Urinary bladder (tissue), 4 donors: ENCODE measurements around the gene ZNF205. TPM values are rescaled to one million over a fixed set of nuclear protein-coding genes. Genes with fewer than 3 reads are reported as not detected.
A peak's percentile ranks its signal among the peaks of the same experiment; 100 is the strongest.

Experiments used
- DNase-seq: peaks from one replicate; pipeline ENCODE4 v3.0.0-alpha.2; 2015; ENCODE audit errors: extremely low spot score
- H3K27ac ChIP-seq: one replicate; pipeline ENCODE4 v1.5.1; 2013; ENCODE audit warnings: low read depth, mild to moderate bottlenecking, moderate library complexity
- H3K36me3 ChIP-seq: one replicate; pipeline ENCODE4 v1.6.1; 2013; ENCODE audit warnings: mild to moderate bottlenecking, moderate library complexity; ENCODE audit not compliant: insufficient read depth
- H3K4me1 ChIP-seq: one replicate; pipeline ENCODE4 v1.6.1; 2013; ENCODE audit warnings: mild to moderate bottlenecking, moderate library complexity; ENCODE audit not compliant: insufficient read depth
- H3K4me3 ChIP-seq: one replicate; pipeline ENCODE4 v1.5.1; 2013; ENCODE audit warnings: low read depth, low read length
- WGBS: extraction: QIAGEN DNeasy Blood & Tissue Kit; methylation state at CpG from one replicate; pipeline ENCODE4 v1.1.7; 2013; 5-methylcytosine and 5-hydroxymethylcytosine counted together
- polyA plus RNA-seq: library from polyadenylated mRNA; stranded (reverse); fragments of 200-250 nt; gene quantifications from one replicate; pipeline ENCODE4 v1.2.3, GENCODE V29; 2013
- total RNA-seq: library from RNA; depleted of rRNA; stranded (reverse); fragments of >200 nt; gene quantifications from one replicate; pipeline ENCODE4 v1.2.3, GENCODE V29; 2014
- donor health status: healthy with polysubstance abuse.
- donor health status: healthy.

Gene ZNF205
- total and polyA plus RNA-seq, 2 donors = 8.9 to 16.4 TPM

GRCh38 chr16:3121851-3122467, 9.6 kb downstream of the ZNF205 start:
- H3K4me1 ChIP-seq = no peaks in the 10 kb centered on the region
- H3K27ac ChIP-seq = no peak overlapping the region
- no peak for DNase-seq
- peaks cover 1% of the 10 kb centered on the region for H3K36me3 ChIP-seq
- 63% methylated on average over 7 of the region's 7 CpGs for WGBS
- no peak overlapping the region for H3K4me3 ChIP-seq

GRCh38 chr16:3122926-3123570, 10.7 kb downstream of the ZNF205 start:
- Histone ChIP-seq H3K4me3 (no peak overlapping the region), H3K36me3 (peaks cover 1% of the 10 kb centered on the region), H3K4me1 (no peaks in the 10 kb centered on the region), H3K27ac (no peak overlapping the region)
- no peak for DNase-seq
- 63% methylated on average over 8 of the region's 8 CpGs for WGBS

GRCh38 chr16:3123986-3124886, 11.8 kb downstream of the ZNF205 start:
- WGBS = under 1% methylated on average over 72 of the region's 72 CpGs
- no peaks in the 10 kb centered on the region for H3K4me1 ChIP-seq
- H3K36me3 ChIP-seq = no peaks in the 10 kb centered on the region
- H3K4me3 ChIP-seq = peak overlapping the region; percentile 52
- DNase-seq = peak; percentile 94
- peak overlapping the region; percentile 31 for H3K27ac ChIP-seq

- Histone ChIP-seq H3K27ac (no peak overlapping the region), H3K36me3 (no peaks in the 10 kb centered on the region), H3K4me3 (no peak overlapping the region), H3K4me1 (no peaks in the 10 kb centered on the region)
- DNase-seq = no peak
- WGBS = 72% methylated on average over 6 of the region's 6 CpGs
Measured at GRCh38 chr16:3127745-3128144, 15.4 kb downstream of the ZNF205 start.

GRCh38 chr16:3129137-3130131, 17.0 kb downstream of the ZNF205 start:
- Histone ChIP-seq H3K27ac (no peak overlapping the region), H3K4me1 (no peaks in the 10 kb centered on the region), H3K36me3 (no peaks in the 10 kb centered on the region), H3K4me3 (peak overlapping the region; percentile 43)
- WGBS = 17% methylated on average over 28 of the region's 28 CpGs
- peak; percentile 74 for DNase-seq

GRCh38 chr16:3131755-3132377, 19.5 kb downstream of the ZNF205 start:
- H3K27ac ChIP-seq = no peak overlapping the region
- H3K36me3 ChIP-seq = no peaks in the 10 kb centered on the region
- DNase-seq = no peak
- no peaks in the 10 kb centered on the region for H3K4me1 ChIP-seq
- 69% methylated on average over 12 of the region's 12 CpGs for WGBS
- H3K4me3 ChIP-seq = no peak overlapping the region

- 14% methylated on average over 7 of the region's 7 CpGs for WGBS
- Histone ChIP-seq H3K4me3 (peak overlapping the region; percentile 84), H3K4me1 (no peaks in the 10 kb centered on the region), H3K27ac (peak overlapping the region; percentile 93), H3K36me3 (peaks cover 2% of the 10 kb centered on the region)
- no peak for DNase-seq
Measured at GRCh38 chr16:3133844-3134243, 21.5 kb downstream of the ZNF205 start.

GRCh38 chr16:3134338-3135125, 22.1 kb downstream of the ZNF205 start, which contains the start of gene ZNF213:
ZNF213 (plus strand) TSS chr16:3135029; CDS start chr16:3137281, 2,252 bp downstream.
- Histone ChIP-seq H3K36me3 (peaks cover 2% of the 10 kb centered on the region), H3K27ac (peak within 1 kb of the TSS; percentile 93), H3K4me3 (peak within 1 kb of the TSS; percentile 84), H3K4me1 (no peaks in the 10 kb centered on the region)
- under 1% methylated on average over 63 of the region's 63 CpGs for WGBS
- peak; percentile 97 for DNase-seq

- H3K4me1 ChIP-seq = no peaks in the 10 kb centered on the region
Measured at GRCh38 chr16:3135126-3135715, 22.8 kb downstream of the ZNF205 start.

GRCh38 chr16:3137267-3137666, 24.9 kb downstream of the ZNF205 start:
- Histone ChIP-seq H3K4me3 (no peak overlapping the region), H3K36me3 (peaks cover 2% of the 10 kb centered on the region), H3K4me1 (no peaks in the 10 kb centered on the region), H3K27ac (no peak overlapping the region)
- DNase-seq = no peak
- WGBS = 96% methylated on average over 13 of the region's 13 CpGs

More at GRCh38 chr16:3135126-3135715, 22.8 kb downstream of the ZNF205 start:
- peak overlapping the region; percentile 69 for H3K27ac ChIP-seq
- no peak for DNase-seq
- peaks cover 2% of the 10 kb centered on the region for H3K36me3 ChIP-seq
- peak overlapping the region; percentile 84 for H3K4me3 ChIP-seq
- WGBS = under 1% methylated on average over 43 of the region's 43 CpGs

GRCh38 chr16:3138342-3138741, 26.0 kb downstream of the ZNF205 start:
- 91% methylated on average over 21 of the region's 21 CpGs for WGBS
- H3K4me3 ChIP-seq = no peak overlapping the region
- no peak for DNase-seq
- H3K36me3 ChIP-seq = peaks cover 2% of the 10 kb centered on the region
- H3K4me1 ChIP-seq = no peaks in the 10 kb centered on the region
- no peak overlapping the region for H3K27ac ChIP-seq
